Smooth muscle cell (in vitro differentiated cells): ENCODE data around the gene TCEAL4. TPM values are rescaled to one million over a fixed set of nuclear protein-coding genes. Genes with fewer than 3 reads are reported as not detected.

Experiments
- DNase-seq: peaks from one replicate; lab custom pipeline; 2025; ENCODE audit not compliant: unreplicated experiment; lab: John Stamatoyannopoulos, UW
- H2AFZ ChIP-seq: fragments of 200-600 bp; sonication (generic); 2 replicates; pipeline ENCODE4 v1.6.0; 2016; ENCODE audit warnings: antibody characterized with exemption, low read depth, mild to moderate bottlenecking
- H3F3A ChIP-seq: fragments of 200-600 bp; sonication (generic); 2 replicates; pipeline ENCODE4 v1.6.0; 2017; ENCODE audit warnings: antibody characterized with exemption, low read depth
- H3K27ac ChIP-seq: fragments of 200-600 bp; sonication (generic); 2 replicates; pipeline ENCODE4 v1.5.1; 2016; ENCODE audit warnings: low read depth, mild to moderate bottlenecking
- H3K27me3 ChIP-seq: fragments of 200-600 bp; sonication (generic); 2 replicates; pipeline ENCODE4 v1.6.1; 2016; ENCODE audit warnings: low read depth, mild to moderate bottlenecking
- H3K36me3 ChIP-seq: fragments of 200-600 bp; sonication (generic); 2 replicates; pipeline ENCODE4 v1.5.1; 2016; ENCODE audit warnings: low read depth
- H3K4me1 ChIP-seq: fragments of 200-600 bp; sonication (generic); 2 replicates; pipeline ENCODE4 v1.5.1; 2016; ENCODE audit warnings: low read depth
- H3K4me2 ChIP-seq: fragments of 200-600 bp; sonication (generic); 2 replicates; pipeline ENCODE4 v1.6.0; 2016; ENCODE audit warnings: mild to moderate bottlenecking
- H3K4me3 ChIP-seq: fragments of 200-600 bp; sonication (generic); 2 replicates; pipeline ENCODE4 v1.5.1; 2016; ENCODE audit warnings: mild to moderate bottlenecking
- H3K79me2 ChIP-seq: fragments of 200-600 bp; sonication (generic); 2 replicates; pipeline ENCODE4 v1.6.0; 2016; ENCODE audit warnings: low read depth, mild to moderate bottlenecking
- H3K9ac ChIP-seq: fragments of 200-600 bp; sonication (generic); 2 replicates; pipeline ENCODE4 v1.6.0; 2016; ENCODE audit warnings: low read depth
- H3K9me3 ChIP-seq: fragments of 200-600 bp; sonication (generic); replicated peaks from 2 replicates; pipeline ENCODE4 v1.5.1; 2016; ENCODE audit warnings: low read depth
- H4K20me1 ChIP-seq: fragments of 200-600 bp; sonication (generic); 2 replicates; pipeline ENCODE4 v1.6.0; 2016; ENCODE audit warnings: low read depth
- CTCF ChIP-seq: fragments of 200-600 bp; sonication (generic); IDR thresholded peaks from 2 replicates; pipeline ENCODE4 v1.5.1; 2017; ENCODE audit warnings: borderline replicate concordance, mild to moderate bottlenecking, antibody characterized with exemption; ENCODE audit not compliant: insufficient read depth, poor library complexity, severe bottlenecking
- WGBS: methylation state at CpG from one replicate; pipeline ENCODE4 v1.1.7; 2016; ENCODE audit warnings: low lambda C conversion rate; 5-methylcytosine and 5-hydroxymethylcytosine counted together
- polyA plus RNA-seq: library from polyadenylated mRNA; unstranded; fragments of >200 nt; fragmentation: Nextera tagmentation; extraction: Ambion mirVana; gene quantifications from 2 replicates; pipeline ENCODE4 v1.2.1, GENCODE V29; 2016
- total RNA-seq: library from RNA; depleted of rRNA; stranded (reverse); fragments of >200 nt; gene quantifications from 2 replicates; pipeline ENCODE4 v1.2.3, GENCODE V29; 2014

TCEAL4 gene
- total and polyA plus RNA-seq, 2 experiments from 2014 or later, result 40.2 to 76.2 TPM

GRCh38 chrX:103538728-103539127, 46.6 kb upstream of the TCEAL4 start:
- H3K36me3 ChIP-seq, result no peaks in the 10 kb centered on the region
- peak overlapping the region; percentile 23 for H3K27ac ChIP-seq

DNA sequence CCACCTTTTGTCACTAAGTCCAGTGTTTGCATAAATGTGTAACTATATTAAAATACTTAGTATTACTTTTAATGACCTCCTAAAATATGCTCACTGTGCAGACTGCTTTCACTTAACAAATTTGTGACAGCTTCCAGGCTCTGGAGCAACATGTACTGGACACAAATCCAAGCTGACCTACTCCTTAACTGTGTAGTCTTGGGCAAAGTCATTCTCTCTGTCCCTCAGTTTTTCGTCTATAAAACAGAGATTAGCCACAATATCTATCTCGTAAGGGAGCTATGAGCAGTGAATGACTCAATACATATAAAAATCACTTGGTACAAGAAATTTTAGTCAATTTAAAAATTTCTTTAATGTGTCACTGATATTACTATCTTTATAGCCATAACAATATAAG, 45.6 kb upstream of the TCEAL4 start:
- Histone ChIP-seq H3K27me3 (no peaks in the 10 kb centered on the region), H3K9me3 (no peaks in the 10 kb centered on the region), H2AFZ (no peak overlapping the region), H3K79me2 (no peaks in the 10 kb centered on the region), H3F3A (no peaks in the 10 kb centered on the region), H3K4me3 (no peak overlapping the region), H3K4me1 (no peaks in the 10 kb centered on the region), H3K27ac (peak overlapping the region; percentile 54), H3K9ac (no peak overlapping the region), H3K36me3 (no peaks in the 10 kb centered on the region), H3K4me2 (peak overlapping the region; percentile 16), H4K20me1 (no peaks in the 10 kb centered on the region)
- TF ChIP-seq CTCF, result no peak
- 23% methylated on average over 2 of the region's 2 CpGs for WGBS
- no peak for DNase-seq

More at GRCh38 chrX:103538728-103539127, 46.6 kb upstream of the TCEAL4 start:
- Histone ChIP-seq H4K20me1 (no peaks in the 10 kb centered on the region), H3K9me3 (no peaks in the 10 kb centered on the region), H3K4me2 (peak overlapping the region; percentile 9), H3K9ac (no peak overlapping the region), H3K4me3 (no peak overlapping the region), H3K4me1 (no peaks in the 10 kb centered on the region), H3F3A (no peaks in the 10 kb centered on the region), H3K79me2 (no peaks in the 10 kb centered on the region), H3K27me3 (no peaks in the 10 kb centered on the region), H2AFZ (no peak overlapping the region)
- no peak for TF ChIP-seq CTCF
- no peak for DNase-seq

GRCh38 chrX:103540145-103540544, 45.2 kb upstream of the TCEAL4 start:
- DNase-seq, result no peak

More at GRCh38 chrX:103540145-103540544, 45.2 kb upstream of the TCEAL4 start:
- Histone ChIP-seq H3K4me2 (peak overlapping the region; percentile 16), H3K27ac (peak overlapping the region; percentile 54), H3K4me3 (no peak overlapping the region), H3K4me1 (no peaks in the 10 kb centered on the region), H3K36me3 (no peaks in the 10 kb centered on the region), H2AFZ (no peak overlapping the region), H4K20me1 (no peaks in the 10 kb centered on the region), H3K27me3 (no peaks in the 10 kb centered on the region), H3F3A (no peaks in the 10 kb centered on the region), H3K9me3 (no peaks in the 10 kb centered on the region), H3K79me2 (no peaks in the 10 kb centered on the region), H3K9ac (no peak overlapping the region)
- TF ChIP-seq CTCF, result no peak
